ENCODE results near the gene FKBP10. TPM values are rescaled to one million over a fixed set of nuclear protein-coding genes. Genes with fewer than 3 reads are reported as not detected.

The FKBP10 gene
- total RNA-seq, 2 experiments from 2014 or later = 1.3 TPM

Other genes starting within 250 kb of the FKBP10 start
- gene KRT9, start 240.9 kb upstream of the FKBP10 start, total RNA-seq = not detected
- not detected for gene KRT14, start 226.1 kb upstream of the FKBP10 start, total RNA-seq
- gene KRT16, start 200.2 kb upstream of the FKBP10 start, total RNA-seq = not detected
- gene KRT17, start 188.4 kb upstream of the FKBP10 start, total RNA-seq = under 1 TPM in 1 of 2 experiments, not detected in 1; 0.80 TPM
- gene EIF1, start 124.1 kb upstream of the FKBP10 start, total RNA-seq = 100 to 1,000 TPM; 593 to 900 TPM
- not detected for gene GAST, start 100.7 kb upstream of the FKBP10 start, total RNA-seq
- gene HAP1, start 78.4 kb upstream of the FKBP10 start, total RNA-seq = under 1 TPM; 0.15 to 0.19 TPM
- 1 to 10 TPM; 2.3 TPM for gene JUP, start 26.3 kb upstream of the FKBP10 start, total RNA-seq
- gene P3H4, start 1.1 kb upstream of the FKBP10 start, total RNA-seq = 1 to 10 TPM; 2.1 to 3.0 TPM
- 10 to 100 TPM; 28.2 to 35.0 TPM for gene NT5C3B, start 23.2 kb downstream of the FKBP10 start, total RNA-seq
- not detected for gene KLHL10, start 24.8 kb downstream of the FKBP10 start, total RNA-seq
- gene KLHL11, start 52.4 kb downstream of the FKBP10 start, total RNA-seq = 10 to 100 TPM; 14.4 to 16.4 TPM
- 100 to 1,000 TPM; 186 to 220 TPM for gene ACLY, start 105.9 kb downstream of the FKBP10 start, total RNA-seq
- 1 to 10 TPM in 1 of 2 experiments, under 1 TPM in 1; 0.49 to 1.1 TPM for gene ODAD4, start 117.6 kb downstream of the FKBP10 start, total RNA-seq
- 100 to 1,000 TPM in 1 of 2 experiments, 10 to 100 TPM in 1; 98.1 to 112 TPM for gene CNP, start 153.8 kb downstream of the FKBP10 start, total RNA-seq
- gene DNAJC7, start 204.4 kb downstream of the FKBP10 start, total RNA-seq = 10 to 100 TPM; 89.1 to 97.0 TPM
- gene NKIRAS2, start 207.1 kb downstream of the FKBP10 start, total RNA-seq = 10 to 100 TPM; 21.0 to 23.7 TPM
- under 1 TPM; 0.14 to 0.23 TPM for gene C17orf113, start 237.6 kb downstream of the FKBP10 start, total RNA-seq